ENCODE data around the gene EMC6.

DNA sequence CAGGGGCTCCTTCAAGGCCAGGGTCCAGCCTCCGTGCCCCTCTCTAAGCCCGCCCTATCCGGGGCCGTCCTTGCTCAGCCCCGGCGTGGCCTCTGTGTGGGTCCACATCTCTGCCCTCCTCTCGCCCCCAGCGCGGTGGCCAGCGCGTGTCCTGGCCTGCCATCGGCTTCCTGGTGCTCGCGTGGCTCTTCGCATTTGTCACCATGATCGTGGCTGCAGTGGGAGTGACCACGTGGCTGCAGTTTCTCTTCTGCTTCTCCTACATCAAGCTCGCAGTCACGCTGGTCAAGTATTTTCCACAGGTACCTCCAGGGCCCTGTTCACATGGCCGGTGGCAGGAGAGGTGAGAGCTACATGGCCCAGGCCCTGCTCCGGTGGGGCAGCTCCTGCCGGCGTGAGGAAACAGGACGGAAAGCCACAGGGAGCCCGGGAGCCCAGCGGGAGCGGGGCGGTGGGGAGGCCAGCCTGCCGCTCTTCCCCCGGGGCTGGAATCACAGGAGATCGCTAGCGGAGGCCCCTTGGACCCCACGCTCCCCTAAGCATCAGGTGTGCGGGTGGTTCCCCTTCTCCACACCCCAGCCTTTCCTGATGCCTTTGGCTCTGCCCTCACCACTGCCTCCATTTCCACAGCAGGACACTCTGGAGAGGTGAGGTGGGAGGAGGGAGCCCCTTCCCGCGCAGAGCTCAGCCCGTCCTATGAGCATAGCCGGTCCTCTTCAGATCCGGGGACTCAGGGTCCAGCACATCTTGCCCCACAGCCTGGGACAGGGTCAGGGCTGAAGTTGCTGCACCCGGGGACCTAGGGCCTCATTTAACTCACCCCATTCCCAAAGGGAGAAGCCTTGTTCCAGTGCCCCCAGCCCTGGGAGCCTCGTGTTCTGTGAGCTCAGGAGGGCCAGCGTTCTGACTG is 10.5 kb upstream of the EMC6 start:
- TF ChIP-seq, protein P1, sequence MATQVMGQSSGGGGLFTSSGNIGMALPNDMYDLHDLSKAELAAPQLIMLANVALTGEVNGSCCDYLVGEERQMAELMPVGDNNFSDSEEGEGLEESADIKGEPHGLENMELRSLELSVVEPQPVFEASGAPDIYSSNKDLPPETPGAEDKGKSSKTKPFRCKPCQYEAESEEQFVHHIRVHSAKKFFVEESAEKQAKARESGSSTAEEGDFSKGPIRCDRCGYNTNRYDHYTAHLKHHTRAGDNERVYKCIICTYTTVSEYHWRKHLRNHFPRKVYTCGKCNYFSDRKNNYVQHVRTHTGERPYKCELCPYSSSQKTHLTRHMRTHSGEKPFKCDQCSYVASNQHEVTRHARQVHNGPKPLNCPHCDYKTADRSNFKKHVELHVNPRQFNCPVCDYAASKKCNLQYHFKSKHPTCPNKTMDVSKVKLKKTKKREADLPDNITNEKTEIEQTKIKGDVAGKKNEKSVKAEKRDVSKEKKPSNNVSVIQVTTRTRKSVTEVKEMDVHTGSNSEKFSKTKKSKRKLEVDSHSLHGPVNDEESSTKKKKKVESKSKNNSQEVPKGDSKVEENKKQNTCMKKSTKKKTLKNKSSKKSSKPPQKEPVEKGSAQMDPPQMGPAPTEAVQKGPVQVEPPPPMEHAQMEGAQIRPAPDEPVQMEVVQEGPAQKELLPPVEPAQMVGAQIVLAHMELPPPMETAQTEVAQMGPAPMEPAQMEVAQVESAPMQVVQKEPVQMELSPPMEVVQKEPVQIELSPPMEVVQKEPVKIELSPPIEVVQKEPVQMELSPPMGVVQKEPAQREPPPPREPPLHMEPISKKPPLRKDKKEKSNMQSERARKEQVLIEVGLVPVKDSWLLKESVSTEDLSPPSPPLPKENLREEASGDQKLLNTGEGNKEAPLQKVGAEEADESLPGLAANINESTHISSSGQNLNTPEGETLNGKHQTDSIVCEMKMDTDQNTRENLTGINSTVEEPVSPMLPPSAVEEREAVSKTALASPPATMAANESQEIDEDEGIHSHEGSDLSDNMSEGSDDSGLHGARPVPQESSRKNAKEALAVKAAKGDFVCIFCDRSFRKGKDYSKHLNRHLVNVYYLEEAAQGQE (IDR thresholded peaks at IDR 0.05; ENCODE audit: insufficient read depth in 1 of 2, low read depth in 2 of 2, low read length in 2 of 2): no peak
- TF ChIP-seq POLR2AphosphoS5 (IDR thresholded peaks at IDR 0.05; ENCODE audit: low read depth, low read length) (no peak), SIN3A (IDR thresholded peaks at IDR 0.05; ENCODE audit: borderline replicate concordance, insufficient read depth, low read length) (no peak), TAF1 (IDR thresholded peaks at IDR 0.05; ENCODE audit: borderline replicate concordance, insufficient read depth, low read length) (no peak)

All from PFSK-1 (cell line).